A549 treated with CORT108297 at 1 μM for 4 hours (cell line): ENCODE measurements around the gene CADM3. TPM values are rescaled to one million over a fixed set of nuclear protein-coding genes. Genes with fewer than 3 reads are reported as not detected.

Experiments
- total RNA-seq: library from RNA; stranded (reverse); fragments of 200-300 nt; extraction: Qiagen RNA extraction; gene quantifications from 5 replicates; pipeline ENCODE4 v1.2.3, GENCODE V29; 2022

Gene CADM3, protein sequence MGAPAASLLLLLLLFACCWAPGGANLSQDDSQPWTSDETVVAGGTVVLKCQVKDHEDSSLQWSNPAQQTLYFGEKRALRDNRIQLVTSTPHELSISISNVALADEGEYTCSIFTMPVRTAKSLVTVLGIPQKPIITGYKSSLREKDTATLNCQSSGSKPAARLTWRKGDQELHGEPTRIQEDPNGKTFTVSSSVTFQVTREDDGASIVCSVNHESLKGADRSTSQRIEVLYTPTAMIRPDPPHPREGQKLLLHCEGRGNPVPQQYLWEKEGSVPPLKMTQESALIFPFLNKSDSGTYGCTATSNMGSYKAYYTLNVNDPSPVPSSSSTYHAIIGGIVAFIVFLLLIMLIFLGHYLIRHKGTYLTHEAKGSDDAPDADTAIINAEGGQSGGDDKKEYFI
- total RNA-seq = 0.03 to 0.24 TPM (median 0.12 TPM) in 5 replicates

DNA sequence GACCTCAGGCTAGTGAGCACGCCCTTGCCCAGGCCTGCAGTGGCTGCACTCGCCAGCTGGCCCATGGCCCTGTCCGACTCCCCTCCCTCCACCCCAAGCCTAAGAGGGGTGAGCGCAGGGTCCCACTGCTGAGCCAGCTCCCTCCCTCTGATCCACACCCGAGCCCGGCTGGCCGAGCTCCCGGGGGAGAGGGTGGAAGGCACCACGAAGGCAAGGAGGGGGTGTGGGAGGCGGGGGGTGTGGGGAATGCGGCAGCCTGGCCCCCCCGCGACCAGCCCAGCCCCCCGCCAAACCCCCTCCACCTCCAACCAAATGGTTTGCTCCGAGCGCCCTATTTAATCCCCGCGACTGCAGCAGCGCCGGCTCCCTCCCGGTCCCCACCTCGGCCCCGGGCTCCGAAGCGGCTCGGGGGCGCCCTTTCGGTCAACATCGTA lies at the start of gene CADM3:
Gene CADM3, plus strand, starts transcription at position 362 of the 434 bp plus-strand sequence. CDS start 151 bp downstream, outside the sequence.

DNA sequence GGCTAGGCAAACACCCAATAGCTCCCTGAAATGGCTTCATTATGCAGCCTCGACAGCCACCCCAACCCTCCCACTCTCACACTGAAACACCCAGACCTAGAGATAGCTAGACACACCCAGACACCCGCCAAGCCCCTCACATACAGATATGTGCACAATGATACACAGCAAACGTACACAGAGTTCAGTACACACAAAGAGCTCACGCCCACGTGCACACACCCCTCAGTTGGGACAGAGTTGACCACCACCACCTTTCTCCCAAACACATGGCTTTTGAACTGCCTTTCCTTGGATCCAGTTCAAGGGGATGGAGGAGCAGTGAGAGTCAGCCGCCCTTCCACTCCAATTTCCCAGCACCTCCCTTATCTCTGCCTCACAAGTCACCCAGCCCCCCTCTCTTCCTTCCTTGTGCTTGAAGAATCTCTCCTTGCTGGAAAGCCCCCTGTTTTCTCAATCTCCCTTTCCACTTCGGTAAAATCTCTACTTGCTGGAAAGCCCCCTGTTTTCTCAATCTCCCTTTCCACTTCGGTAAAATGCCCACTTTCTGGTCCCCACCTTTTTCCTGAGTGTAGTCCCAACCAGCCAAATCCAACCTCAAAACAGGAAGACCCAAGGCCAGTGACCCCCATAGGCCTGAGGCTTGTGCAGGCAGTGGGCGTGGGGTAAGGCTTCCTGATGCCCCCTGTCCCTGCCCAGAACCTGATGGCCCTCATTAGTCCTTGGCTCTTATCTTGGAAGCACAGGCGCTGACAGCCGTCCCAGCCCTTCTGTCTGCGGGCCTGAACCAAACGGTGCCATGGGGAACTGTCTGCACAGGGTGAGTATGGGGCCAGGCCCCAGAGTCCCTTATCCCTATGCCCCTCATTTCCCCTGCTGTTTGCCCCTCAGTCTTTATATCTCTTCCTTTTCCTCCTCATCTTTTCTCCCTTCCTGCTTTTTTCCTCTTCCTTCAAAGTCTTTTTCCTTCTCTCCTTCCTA lies 33.0 kb downstream of the CADM3 start, which contains the start of gene ACKR1:
Gene ACKR1, plus strand, starts transcription at position 715 of the 981 bp plus-strand sequence. Its CDS starts 85 bp downstream, at position 800.

Other genes starting within 250 kb of the CADM3 start
- not detected in 5 replicates for gene PYHIN1, start 240.1 kb upstream of the CADM3 start, total RNA-seq
- gene IFI16, start 161.7 kb upstream of the CADM3 start, total RNA-seq = 3.2 to 6.1 TPM (median 4.2 TPM) in 5 replicates
- gene AIM2, start 94.8 kb upstream of the CADM3 start, total RNA-seq = not detected in 5 replicates
- gene ACKR1, start 33.3 kb downstream of the CADM3 start, total RNA-seq = not detected in 5 replicates
- gene FCER1A, start 130.7 kb downstream of the CADM3 start, total RNA-seq = not detected in 5 replicates